PC-3 (cell line): ENCODE results near the gene INPP5F.

Experiments
- EZH2 ChIP-seq: fragments of 300-600 bp; sonication (generic); IDR thresholded peaks from one replicate; pipeline ENCODE4 v1.6.1; 2017; ENCODE audit warnings: antibody characterized with exemption, mild to moderate bottlenecking, low read length; ENCODE audit not compliant: unreplicated experiment
- EZH2phosphoT487 ChIP-seq: fragments of 300-600 bp; sonication (generic); IDR thresholded peaks from 2 replicates; pipeline ENCODE4 v1.6.1; 2018; ENCODE audit warnings: mild to moderate bottlenecking, antibody characterized with exemption, low read length, borderline replicate concordance
- TF ChIP-seq, protein P1 (sequence below): fragments of 300-600 bp; sonication (generic); conservative IDR thresholded peaks from 2 replicates; pipeline ENCODE4 v1.5.1; 2017; ENCODE audit warnings: antibody characterized with exemption, low read depth, mild to moderate bottlenecking, low read length

DNA sequence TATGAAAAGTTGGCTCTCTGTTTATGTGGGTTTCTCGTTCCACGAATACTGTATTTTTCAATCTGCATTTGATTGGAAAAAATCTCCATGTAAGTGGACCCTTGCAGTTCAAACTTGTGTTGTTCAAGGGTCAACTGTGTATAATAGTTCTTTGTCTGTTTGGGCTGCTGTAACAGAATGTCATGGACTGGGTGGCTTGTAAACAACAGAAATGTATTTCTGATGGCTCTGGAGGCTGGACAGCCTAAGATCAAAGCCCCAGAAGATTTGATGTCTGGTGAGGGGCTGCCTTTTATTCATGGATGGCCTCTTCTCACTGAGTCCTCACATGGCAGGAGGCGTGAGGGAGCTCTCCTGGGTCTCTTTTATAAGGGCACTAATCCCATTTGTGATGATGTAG, 36.2 kb downstream of the INPP5F start:
- TF ChIP-seq, protein P1, sequence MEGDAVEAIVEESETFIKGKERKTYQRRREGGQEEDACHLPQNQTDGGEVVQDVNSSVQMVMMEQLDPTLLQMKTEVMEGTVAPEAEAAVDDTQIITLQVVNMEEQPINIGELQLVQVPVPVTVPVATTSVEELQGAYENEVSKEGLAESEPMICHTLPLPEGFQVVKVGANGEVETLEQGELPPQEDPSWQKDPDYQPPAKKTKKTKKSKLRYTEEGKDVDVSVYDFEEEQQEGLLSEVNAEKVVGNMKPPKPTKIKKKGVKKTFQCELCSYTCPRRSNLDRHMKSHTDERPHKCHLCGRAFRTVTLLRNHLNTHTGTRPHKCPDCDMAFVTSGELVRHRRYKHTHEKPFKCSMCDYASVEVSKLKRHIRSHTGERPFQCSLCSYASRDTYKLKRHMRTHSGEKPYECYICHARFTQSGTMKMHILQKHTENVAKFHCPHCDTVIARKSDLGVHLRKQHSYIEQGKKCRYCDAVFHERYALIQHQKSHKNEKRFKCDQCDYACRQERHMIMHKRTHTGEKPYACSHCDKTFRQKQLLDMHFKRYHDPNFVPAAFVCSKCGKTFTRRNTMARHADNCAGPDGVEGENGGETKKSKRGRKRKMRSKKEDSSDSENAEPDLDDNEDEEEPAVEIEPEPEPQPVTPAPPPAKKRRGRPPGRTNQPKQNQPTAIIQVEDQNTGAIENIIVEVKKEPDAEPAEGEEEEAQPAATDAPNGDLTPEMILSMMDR = no peak
- TF ChIP-seq EZH2phosphoT487 (no peak), EZH2 (no peak)
